MM.1S (cell line): Measurements from ENCODE around the gene AATK.

Experiments
- DNase-seq: peaks from one replicate; pipeline ENCODE4 v3.0.0-alpha.2; 2015
- H2AFZ ChIP-seq: fragments of 300-600 bp; sonication (generic); 2 replicates; pipeline ENCODE4 v1.6.0; 2016; ENCODE audit warnings: antibody characterized with exemption, low read length
- H3F3A ChIP-seq: fragments of 300-600 bp; sonication (generic); 2 replicates; pipeline ENCODE4 v1.6.1; 2016; ENCODE audit warnings: mild to moderate bottlenecking, antibody characterized with exemption, low read length, moderate library complexity, mixed read lengths; ENCODE audit not compliant: insufficient read depth
- H3K27ac ChIP-seq: fragments of 300-600 bp; sonication (generic); 2 replicates; pipeline ENCODE4 v1.5.1; 2016; ENCODE audit warnings: mild to moderate bottlenecking, low read length
- H3K27me3 ChIP-seq: fragments of 300-600 bp; sonication (generic); replicated peaks from 2 replicates; pipeline ENCODE4 v1.6.0; 2016; ENCODE audit warnings: low read length; ENCODE audit not compliant: insufficient read depth
- H3K36me3 ChIP-seq: fragments of 300-600 bp; sonication (generic); replicated peaks from 2 replicates; pipeline ENCODE4 v1.6.1; 2016; ENCODE audit warnings: mild to moderate bottlenecking, low read length, mixed read lengths; ENCODE audit not compliant: insufficient read depth
- H3K4me1 ChIP-seq: fragments of 300-600 bp; sonication (generic); 2 replicates; pipeline ENCODE4 v1.6.1; 2016; ENCODE audit warnings: low read length, mixed read lengths
- H3K4me2 ChIP-seq: fragments of 300-600 bp; sonication (generic); 2 replicates; pipeline ENCODE4 v1.6.0; 2016; ENCODE audit warnings: low read depth, low read length
- H3K4me3 ChIP-seq: fragments of 300-600 bp; sonication (generic); 2 replicates; pipeline ENCODE4 v1.5.1; 2016; ENCODE audit warnings: low read length, mixed read lengths
- H3K79me2 ChIP-seq: fragments of 300-600 bp; sonication (generic); 2 replicates; pipeline ENCODE4 v1.6.1; 2016; ENCODE audit warnings: mixed run types, low read length, mixed read lengths
- H3K9ac ChIP-seq: fragments of 300-600 bp; sonication (generic); 2 replicates; pipeline ENCODE4 v1.6.1; 2016; ENCODE audit warnings: low read length, mixed read lengths
- H3K9me2 ChIP-seq: fragments of 300-600 bp; sonication (generic); replicated peaks from 2 replicates; pipeline ENCODE4 v1.6.1; 2016; ENCODE audit warnings: mild to moderate bottlenecking, low read length, mixed read lengths; ENCODE audit not compliant: insufficient read depth
- H3K9me3 ChIP-seq: fragments of 300-600 bp; sonication (generic); replicated peaks from 2 replicates; pipeline ENCODE4 v1.6.1; 2016; ENCODE audit warnings: mild to moderate bottlenecking, low read length, mixed read lengths; ENCODE audit not compliant: insufficient read depth
- H4K20me1 ChIP-seq: fragments of 300-600 bp; sonication (generic); 2 replicates; pipeline ENCODE4 v1.6.1; 2016; ENCODE audit warnings: mild to moderate bottlenecking, low read length, moderate library complexity, mixed read lengths; ENCODE audit not compliant: insufficient read depth
- CTCF ChIP-seq: fragments of 300-600 bp; sonication (generic); IDR thresholded peaks from 2 replicates; pipeline ENCODE4 v1.5.1; 2016; ENCODE audit warnings: antibody characterized with exemption, low read length, mixed read lengths
- EZH2 ChIP-seq: fragments of 300-600 bp; sonication (generic); optimal IDR thresholded peaks from 2 replicates; pipeline ENCODE3; 2017; ENCODE audit warnings: low read depth, mild to moderate bottlenecking, antibody characterized with exemption, low read length, mixed read lengths
- EZH2phosphoT487 ChIP-seq: fragments of 300-600 bp; sonication (generic); IDR thresholded peaks from 2 replicates; pipeline ENCODE4 v1.6.1; 2018; ENCODE audit warnings: antibody characterized with exemption, low read length

Gene AATK

GRCh38 chr17:81085420-81085911, 80.6 kb downstream of the AATK start:
- DNase-seq = no peak
- Histone ChIP-seq H3F3A (no peaks in the 10 kb centered on the region), H3K27me3 (peaks cover 99% of the 10 kb centered on the region), H3K4me1 (no peaks in the 10 kb centered on the region), H3K36me3 (no peaks in the 10 kb centered on the region), H3K9ac (no peak overlapping the region), H3K27ac (no peak overlapping the region), H2AFZ (no peak overlapping the region), H3K4me3 (no peak overlapping the region), H4K20me1 (no peaks in the 10 kb centered on the region), H3K79me2 (no peaks in the 10 kb centered on the region), H3K9me3 (no peaks in the 10 kb centered on the region), H3K4me2 (no peak overlapping the region), H3K9me2 (no peaks in the 10 kb centered on the region)
- TF ChIP-seq CTCF (no peak), EZH2phosphoT487 (no peak), EZH2 (no peak)

- no peaks in the 10 kb centered on the region for H3K36me3 ChIP-seq
- no peak overlapping the region for H2AFZ ChIP-seq
- no peak overlapping the region for H3K4me3 ChIP-seq
- no peaks in the 10 kb centered on the region for H4K20me1 ChIP-seq
- H3K79me2 ChIP-seq = no peaks in the 10 kb centered on the region
- H3K4me2 ChIP-seq = no peak overlapping the region
- H3K27me3 ChIP-seq = peaks cover 99% of the 10 kb centered on the region
- H3K27ac ChIP-seq = no peak overlapping the region
- H3K9ac ChIP-seq = no peak overlapping the region
- H3K4me1 ChIP-seq = no peaks in the 10 kb centered on the region
- H3K9me2 ChIP-seq = no peaks in the 10 kb centered on the region
- DNase-seq = no peak
- TF ChIP-seq CTCF = no peak
- no peak for TF ChIP-seq EZH2phosphoT487
- TF ChIP-seq EZH2 = no peak
- H3K9me3 ChIP-seq = no peaks in the 10 kb centered on the region
- no peaks in the 10 kb centered on the region for H3F3A ChIP-seq
Measured at GRCh38 chr17:81084680-81085419, 81.2 kb downstream of the AATK start.

DNA sequence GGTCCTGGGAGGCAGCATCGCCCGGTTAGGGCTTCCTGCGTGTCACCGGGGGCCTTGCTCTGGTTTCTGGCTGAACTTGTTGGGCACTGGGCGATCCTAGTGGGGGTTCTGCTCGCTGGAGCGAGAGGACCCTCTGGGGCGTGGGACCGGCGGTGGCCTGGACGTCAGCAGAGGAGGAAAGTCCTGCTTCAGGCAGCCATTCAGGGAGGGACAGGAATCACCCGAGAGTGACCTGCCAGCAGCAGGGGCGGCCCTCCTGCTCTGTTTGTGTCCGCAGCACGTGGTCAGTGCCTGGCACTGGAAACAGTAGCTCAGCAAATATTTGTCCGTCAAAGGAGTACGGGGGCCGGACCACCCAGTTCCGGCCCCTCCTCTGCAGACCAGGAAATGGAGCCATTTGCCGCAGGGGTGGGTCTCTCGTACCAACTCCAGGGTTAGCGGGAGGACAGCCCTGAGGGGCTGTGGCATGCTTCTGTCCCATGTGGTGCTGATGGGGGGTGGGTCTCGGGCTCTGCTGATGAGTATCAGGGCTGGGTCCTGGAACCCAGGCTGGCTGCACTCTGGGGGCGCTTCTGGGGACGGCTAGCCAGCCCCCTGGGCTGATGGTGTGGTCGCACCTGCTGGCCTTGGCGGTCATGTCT, 82.8 kb downstream of the AATK start:
- H3K4me3 ChIP-seq = no peak overlapping the region
- no peak for DNase-seq
- no peaks in the 10 kb centered on the region for H3K79me2 ChIP-seq
- H3K36me3 ChIP-seq = no peaks in the 10 kb centered on the region
- H3K27me3 ChIP-seq = peaks cover 99% of the 10 kb centered on the region
- TF ChIP-seq EZH2 (no peak), EZH2phosphoT487 (no peak), CTCF (no peak)
- no peaks in the 10 kb centered on the region for H3K4me1 ChIP-seq
- no peaks in the 10 kb centered on the region for H3K9me3 ChIP-seq
- no peak overlapping the region for H3K4me2 ChIP-seq
- no peaks in the 10 kb centered on the region for H4K20me1 ChIP-seq
- H3K27ac ChIP-seq = no peak overlapping the region
- no peaks in the 10 kb centered on the region for H3K9me2 ChIP-seq
- no peaks in the 10 kb centered on the region for H3F3A ChIP-seq
- H2AFZ ChIP-seq = no peak overlapping the region
- H3K9ac ChIP-seq = no peak overlapping the region
